ENCODE results near the gene CDK11B. TPM values are rescaled to one million over a fixed set of nuclear protein-coding genes. Genes with fewer than 3 reads are reported as not detected.

Gene CDK11B
- total RNA-seq, 1 donor from 2014 or later: 71.0 TPM

GRCh38 chr1:1591452-1591851 lies 67.4 kb downstream of the CDK11B start:
- H3K27me3 Mint-ChIP-seq (ENCODE audit: unreplicated experiment): peaks cover 9% of the 10 kb centered on the region
- no peak for DNase-seq (ENCODE audit: low spot score)
- H3K4me1 Mint-ChIP-seq (ENCODE audit: unreplicated experiment): no peaks in the 10 kb centered on the region
- H3K9me3 Mint-ChIP-seq (ENCODE audit: unreplicated experiment): no peaks in the 10 kb centered on the region
- H3K27ac Mint-ChIP-seq (ENCODE audit: unreplicated experiment): no peak overlapping the region
- no peaks in the 10 kb centered on the region for H3K36me3 Mint-ChIP-seq (ENCODE audit: low read depth, unreplicated experiment)
- H3K4me3 Mint-ChIP-seq (ENCODE audit: unreplicated experiment): no peak overlapping the region
- TF ChIP-seq CTCF (IDR thresholded peaks at IDR 0.05; ENCODE audit: unreplicated experiment): no peak

Other genes with a start within 250 kb of the CDK11B start
- gene ANKRD65, start 237.7 kb downstream of the CDK11B start, total RNA-seq (ENCODE audit: unreplicated experiment): 0.31 TPM
- 34.2 TPM for gene VWA1, start 223.3 kb downstream of the CDK11B start, total RNA-seq (ENCODE audit: unreplicated experiment)
- gene ATAD3C, start 209.3 kb downstream of the CDK11B start, total RNA-seq (ENCODE audit: unreplicated experiment): 2.9 TPM
- gene ATAD3B, start 187.2 kb downstream of the CDK11B start, total RNA-seq (ENCODE audit: unreplicated experiment): 27.2 TPM
- gene ATAD3A, start 146.8 kb downstream of the CDK11B start, total RNA-seq (ENCODE audit: unreplicated experiment): 30.4 TPM
- gene TMEM240, start 118.4 kb downstream of the CDK11B start, total RNA-seq (ENCODE audit: unreplicated experiment): 6.6 TPM
- 114 TPM for gene SSU72, start 84.1 kb downstream of the CDK11B start, total RNA-seq (ENCODE audit: unreplicated experiment)
- 11.6 TPM for gene FNDC10, start 58.9 kb downstream of the CDK11B start, total RNA-seq (ENCODE audit: unreplicated experiment)
- gene MIB2, start 43.5 kb downstream of the CDK11B start, total RNA-seq (ENCODE audit: unreplicated experiment): 84.4 TPM
- gene MMP23B, start 26.8 kb downstream of the CDK11B start, total RNA-seq (ENCODE audit: unreplicated experiment): 26.7 TPM
- 140 TPM for gene SLC35E2B, start 33.8 kb upstream of the CDK11B start, total RNA-seq (ENCODE audit: unreplicated experiment)
- gene CDK11A, start 65.4 kb upstream of the CDK11B start, total RNA-seq (ENCODE audit: unreplicated experiment): 109 TPM
- gene NADK, start 119.5 kb upstream of the CDK11B start, total RNA-seq (ENCODE audit: unreplicated experiment): 85.4 TPM
- gene GNB1, start 232.1 kb upstream of the CDK11B start, total RNA-seq (ENCODE audit: unreplicated experiment): 427 TPM